K562 (cell line): ENCODE results near the gene TRAF3IP3. TPM values are rescaled to one million over a fixed set of nuclear protein-coding genes. Genes with fewer than 3 reads are reported as not detected.

ENCODE experiments used
- CAMTA2 ChIP-seq: fragments of 250-450 bp; sonication (Bioruptor Pico); conservative IDR thresholded peaks from 2 replicates; pipeline ENCODE4 v1.5.1; 2022
- CTBP1 ChIP-seq: fragments of 450-650 bp; IDR thresholded peaks from 2 replicates; pipeline ENCODE4 v1.6.1; 2016; ENCODE audit warnings: borderline replicate concordance
- CUX1 ChIP-seq: fragments of 200-800 bp; sonication (Bioruptor generic); IDR thresholded peaks from 2 replicates; pipeline ENCODE4 v1.6.1; 2016; ENCODE audit warnings: missing genetic modification characterization, missing compliant biosample characterization
- FOXP1 ChIP-seq: sonication (generic); formaldehyde crosslinking; IDR thresholded peaks from 2 replicates; pipeline ENCODE4 v1.8.0; 2022; ENCODE audit warnings: mild to moderate bottlenecking, missing genetic modification reagents
- MEIS2 ChIP-seq: fragments of 450-650 bp; IDR thresholded peaks from 2 replicates; pipeline ENCODE4 v1.6.1; 2014; ENCODE audit warnings: mild to moderate bottlenecking; ENCODE audit not compliant: partially characterized antibody
- NR3C1 ChIP-seq: sonication (generic); formaldehyde crosslinking; IDR thresholded peaks from 2 replicates; pipeline ENCODE4 v1.8.1; 2022; ENCODE audit warnings: missing genetic modification reagents
- SAP30 ChIP-seq: fragments of 200-600 bp; sonication (generic); IDR thresholded peaks from 2 replicates; pipeline ENCODE4 v1.6.1; 2012; ENCODE audit warnings: borderline replicate concordance, low read depth, mild to moderate bottlenecking, moderate library complexity, low read length, control low read depth, inconsistent platforms; ENCODE audit not compliant: insufficient read depth, poor library complexity, severe bottlenecking
- SMARCB1 ChIP-seq: IDR thresholded peaks from 2 replicates; pipeline ENCODE4 v1.6.1; 2011; ENCODE audit warnings: improper control_type of control experiment, low read depth; ENCODE audit not compliant: insufficient read length
- TCF3 ChIP-seq: sonication (generic); formaldehyde crosslinking; IDR thresholded peaks from 2 replicates; pipeline ENCODE4 v1.4.0; 2020; ENCODE audit warnings: mild to moderate bottlenecking, missing genetic modification reagents
- TRIM25 ChIP-seq: fragments of 450-650 bp; IDR thresholded peaks from 2 replicates; pipeline ENCODE4 v1.7.0; 2016; ENCODE audit warnings: borderline replicate concordance
- ZEB2 ChIP-seq: fragments of 450-650 bp; IDR thresholded peaks from 2 replicates; pipeline ENCODE4 v1.6.1; 2016
- ZFP36 ChIP-seq: fragments of 150-350 bp; IDR thresholded peaks from 2 replicates; pipeline ENCODE4 v1.6.1; 2018; ENCODE audit warnings: low read length, low read depth; ENCODE audit not compliant: partially characterized antibody
- ZNF140 ChIP-seq: fragments of 250-450 bp; sonication (Bioruptor Pico); IDR thresholded peaks from 2 replicates; pipeline ENCODE4 v1.8.0; 2021; ENCODE audit warnings: moderate library complexity, mild to moderate bottlenecking, inconsistent platforms
- ZNF212 ChIP-seq: fragments of 450-650 bp; formaldehyde crosslinking; IDR thresholded peaks from 2 replicates; pipeline ENCODE4 v1.4.0; 2020; ENCODE audit warnings: mild to moderate bottlenecking
- ZNF347 ChIP-seq: fragments of 450-650 bp; formaldehyde crosslinking; IDR thresholded peaks from 2 replicates; pipeline ENCODE4 v1.4.0; 2020; ENCODE audit warnings: low read depth, mild to moderate bottlenecking, moderate library complexity
- ZNF584 ChIP-seq: fragments of 200-800 bp; sonication (Bioruptor generic); IDR thresholded peaks from 2 replicates; pipeline ENCODE4 v1.6.1; 2016; ENCODE audit warnings: low read depth, mild to moderate bottlenecking, missing genetic modification characterization, missing compliant biosample characterization
- polyA plus RNA-seq, 8 experiments: library from polyadenylated mRNA; depleted of rRNA in 4 of 8; stranded (reverse) in 5 of 8; unstranded in 3 of 8; fragments of >200 nt; fragmentation: Nextera tagmentation in 2 of 8; fragmentation: Illumina TruSeq in 1 of 8; extraction: Ambion mirVana in 2 of 8; extraction: Trizol in 1 of 8; gene quantifications; 2 replicates each; pipeline versions ENCODE4 v1.2.1 to v1.2.3, GENCODE V29; 2011 to 2014; ENCODE audit warnings: inconsistent platforms in 1 of 8, missing spikeins in 1 of 8
- total RNA-seq, 7 experiments: library from RNA; depleted of rRNA in 6 of 7; stranded (reverse); fragments of >200 nt in 6 of 7; fragmentation: Illumina TruSeq in 2 of 7; extraction: Trizol in 2 of 7; gene quantifications; 2 replicates each; pipeline versions ENCODE4 v1.2.1 to v1.2.3, GENCODE V29; 2011 to 2021; ENCODE audit warnings: low replicate concordance in 1 of 7
- TF ChIP-seq, protein P1 (sequence below): fragments of 450-650 bp; IDR thresholded peaks from 2 replicates; pipeline ENCODE4 v1.6.1; 2016; ENCODE audit warnings: antibody characterized with exemption
- TF ChIP-seq, protein P2 (sequence below), 3 experiments: IDR thresholded peaks in 2 of 3; conservative IDR thresholded peaks in 1 of 3; 2 replicates each; pipeline ENCODE4 v1.5.1; 2011 to 2012; ENCODE audit warnings: low read length in 3 of 3, mild to moderate bottlenecking in 3 of 3, control low read depth in 2 of 3, improper control_type of control experiment in 1 of 3, inconsistent platforms in 1 of 3, low read depth in 1 of 3, mixed read lengths in 1 of 3, moderate library complexity in 1 of 3; ENCODE audit not compliant: insufficient read depth in 2 of 3

The TRAF3IP3 gene
- total and polyA plus RNA-seq, 9 of the 15 experiments (the other 6 are each of a cell fraction or from before 2014, with no cell fraction given): 0.06 to 1.1 (median 0.31) TPM

GRCh38 chr1:209808059-209808581 lies 52.3 kb downstream of the TRAF3IP3 start (continued):
- TF ChIP-seq CUX1 (CRISPR knock-in tag) (no peak), CTBP1 (peak; percentile 98), TRIM25 (no peak), ZNF584 (CRISPR knock-in tag) (no peak), ZNF347 (no peak), MEIS2 (no peak), FOXP1 (CRISPR knock-in tag) (no peak), TCF3 (CRISPR knock-in tag) (peak; percentile 41; the same call in 1 of the 2 replicates), SAP30 (no peak), ZEB2 (no peak; the same call in 1 of the 2 replicates), CAMTA2 (CRISPR knock-in tag) (no peak), NR3C1 (CRISPR knock-in tag) (no peak), ZNF140 (CRISPR knock-in tag) (no peak), ZFP36 (peak; percentile 38), ZNF212 (CRISPR knock-in tag) (no peak), SMARCB1 (no peak)
- TF ChIP-seq, protein P1, sequence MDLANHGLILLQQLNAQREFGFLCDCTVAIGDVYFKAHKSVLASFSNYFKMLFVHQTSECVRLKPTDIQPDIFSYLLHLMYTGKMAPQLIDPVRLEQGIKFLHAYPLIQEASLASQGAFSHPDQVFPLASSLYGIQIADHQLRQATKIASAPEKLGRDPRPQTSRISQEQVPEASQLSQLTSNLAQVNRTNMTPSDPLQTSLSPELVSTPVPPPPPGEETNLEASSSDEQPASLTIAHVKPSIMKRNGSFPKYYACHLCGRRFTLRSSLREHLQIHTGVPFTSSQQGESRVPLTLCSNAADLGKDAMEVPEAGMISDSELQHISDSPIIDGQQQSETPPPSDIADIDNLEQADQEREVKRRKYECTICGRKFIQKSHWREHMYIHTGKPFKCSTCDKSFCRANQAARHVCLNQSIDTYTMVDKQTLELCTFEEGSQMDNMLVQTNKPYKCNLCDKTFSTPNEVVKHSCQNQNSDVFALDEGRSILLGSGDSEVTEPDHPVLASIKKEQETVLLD: no peak
- TF ChIP-seq, protein P2, sequence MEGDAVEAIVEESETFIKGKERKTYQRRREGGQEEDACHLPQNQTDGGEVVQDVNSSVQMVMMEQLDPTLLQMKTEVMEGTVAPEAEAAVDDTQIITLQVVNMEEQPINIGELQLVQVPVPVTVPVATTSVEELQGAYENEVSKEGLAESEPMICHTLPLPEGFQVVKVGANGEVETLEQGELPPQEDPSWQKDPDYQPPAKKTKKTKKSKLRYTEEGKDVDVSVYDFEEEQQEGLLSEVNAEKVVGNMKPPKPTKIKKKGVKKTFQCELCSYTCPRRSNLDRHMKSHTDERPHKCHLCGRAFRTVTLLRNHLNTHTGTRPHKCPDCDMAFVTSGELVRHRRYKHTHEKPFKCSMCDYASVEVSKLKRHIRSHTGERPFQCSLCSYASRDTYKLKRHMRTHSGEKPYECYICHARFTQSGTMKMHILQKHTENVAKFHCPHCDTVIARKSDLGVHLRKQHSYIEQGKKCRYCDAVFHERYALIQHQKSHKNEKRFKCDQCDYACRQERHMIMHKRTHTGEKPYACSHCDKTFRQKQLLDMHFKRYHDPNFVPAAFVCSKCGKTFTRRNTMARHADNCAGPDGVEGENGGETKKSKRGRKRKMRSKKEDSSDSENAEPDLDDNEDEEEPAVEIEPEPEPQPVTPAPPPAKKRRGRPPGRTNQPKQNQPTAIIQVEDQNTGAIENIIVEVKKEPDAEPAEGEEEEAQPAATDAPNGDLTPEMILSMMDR (IDR thresholded peaks at IDR 0.05 in 2 of 3, conservative IDR thresholded peaks at IDR 0.05 in 1 of 3; ENCODE audit: insufficient read depth in 2 of 3, low read depth in 1 of 3, low read length in 3 of 3): no peak
